Head of caudate nucleus (tissue), 42 donors: ENCODE data around the gene ATR.
"Not testable (repeated sequence)": the region's sequence is repeated elsewhere in the genome, so short reads cannot be mapped to it uniquely, and the experiment has no call there.

Source experiments
- DNase-seq, 42 donors: peaks; one replicate each; pipeline versions ENCODE4 v3.0.0 to v3.0.0-alpha.2; 2020 to 2021; ENCODE audit warnings: mixed read lengths in 7 of 42
- intact Hi-C: fragments of 100-400 bp; cut with DNase I; formaldehyde crosslinking; loops from one replicate; pipeline ENCODE4 v1.15.0; 2022

Gene ATR

GRCh38 chr3:142481196-142481595, 97.3 kb downstream of the ATR start:
- DNase-seq: no peak
- intact Hi-C loops: no loop called here

- intact Hi-C loops: no loop called here
- DNase-seq: no peak
Observed at GRCh38 chr3:142470826-142471225, 107.7 kb downstream of the ATR start.

GRCh38 chr3:142468456-142468855, 110.1 kb downstream of the ATR start:
- no peak for DNase-seq
- intact Hi-C loops: no loop called here

GRCh38 chr3:142467768-142468167, 110.8 kb downstream of the ATR start:
- intact Hi-C loops: no loop called here
- DNase-seq: no peak

GRCh38 chr3:142460689-142461088, 117.8 kb downstream of the ATR start:
- intact Hi-C loops: no loop called here
- DNase-seq: no peak

GRCh38 chr3:142459929-142460328, 118.6 kb downstream of the ATR start:
- DNase-seq: no peak
- intact Hi-C loops: no loop called here

GRCh38 chr3:142459096-142459495, 119.4 kb downstream of the ATR start:
- DNase-seq: no peak
- intact Hi-C loops: no loop called here

GRCh38 chr3:142450881-142451280, 127.7 kb downstream of the ATR start:
- DNase-seq: no peak

GRCh38 chr3:142450189-142450588, 128.3 kb downstream of the ATR start:
- intact Hi-C loops: no loop called here
- DNase-seq: no peak

More at GRCh38 chr3:142450881-142451280, 127.7 kb downstream of the ATR start:
- intact Hi-C loops: no loop called here

GRCh38 chr3:142447852-142448823, 130.4 kb downstream of the ATR start, which contains the start of gene XRN1:
TSS of gene XRN1 (minus strand) at chr3:142448037. CDS start at chr3:142447944, 93 bp downstream.
- intact Hi-C loops: no loop called here
- peak; percentile 78 to 96 (median 92) for DNase-seq

GRCh38 chr3:142447301-142447851, 131.2 kb downstream of the ATR start:
- intact Hi-C loops: no loop called here
- DNase-seq: peak; percentile 12 to 75 (median 48)

- intact Hi-C loops: no loop called here
- no peak for DNase-seq
Observed at GRCh38 chr3:142445816-142446254, 132.7 kb downstream of the ATR start.

GRCh38 chr3:142444343-142444742, 134.2 kb downstream of the ATR start:
- DNase-seq: no peak
- intact Hi-C loops: no loop called here

GRCh38 chr3:142443060-142443459, 135.5 kb downstream of the ATR start:
- DNase-seq, intact Hi-C loops: not testable (repeated sequence)

GRCh38 chr3:142439499-142440220, 138.9 kb downstream of the ATR start:
- intact Hi-C loops, DNase-seq: not testable (repeated sequence)

GRCh38 chr3:142438096-142438495, 140.4 kb downstream of the ATR start:
- DNase-seq, intact Hi-C loops: not testable (repeated sequence)

- no peak for DNase-seq
- intact Hi-C loops: no loop called here
Observed at GRCh38 chr3:142436951-142437585, 141.5 kb downstream of the ATR start.

GRCh38 chr3:142434503-142434902, 144.0 kb downstream of the ATR start:
- intact Hi-C loops: no loop called here
- no peak for DNase-seq

- DNase-seq: no peak
- intact Hi-C loops: no loop called here
Observed at GRCh38 chr3:142433110-142433509, 145.4 kb downstream of the ATR start.
